UCSD-AML1 (cell line): Measurements from ENCODE around the gene LAMA3.
A peak's percentile ranks its signal among the peaks of the same experiment; 100 is the strongest.

Experiments used
- DNase-seq: peaks from one replicate; lab custom pipeline; 2025; ENCODE audit not compliant: unreplicated experiment; lab: John Stamatoyannopoulos, UW

Gene LAMA3

DNA sequence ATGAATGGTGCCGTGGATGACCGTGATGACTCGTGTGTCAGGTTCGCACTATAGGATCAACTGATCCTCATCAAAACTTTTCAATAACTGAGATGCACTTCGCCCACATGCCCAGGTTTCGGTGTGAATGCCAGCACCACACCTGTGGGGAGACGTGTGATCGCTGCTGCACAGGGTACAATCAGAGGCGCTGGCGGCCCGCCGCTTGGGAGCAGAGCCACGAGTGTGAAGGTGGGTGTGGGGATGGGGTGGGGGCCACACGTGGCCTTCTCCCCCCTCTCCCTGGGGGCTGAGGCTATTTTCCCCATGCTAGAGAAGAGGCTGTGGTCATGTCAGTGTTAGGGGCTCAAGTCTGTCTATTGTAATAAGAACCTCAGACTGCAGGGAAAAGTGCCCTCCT, 69.0 kb downstream of the LAMA3 start:
- DNase-seq, result no peak

DNA sequence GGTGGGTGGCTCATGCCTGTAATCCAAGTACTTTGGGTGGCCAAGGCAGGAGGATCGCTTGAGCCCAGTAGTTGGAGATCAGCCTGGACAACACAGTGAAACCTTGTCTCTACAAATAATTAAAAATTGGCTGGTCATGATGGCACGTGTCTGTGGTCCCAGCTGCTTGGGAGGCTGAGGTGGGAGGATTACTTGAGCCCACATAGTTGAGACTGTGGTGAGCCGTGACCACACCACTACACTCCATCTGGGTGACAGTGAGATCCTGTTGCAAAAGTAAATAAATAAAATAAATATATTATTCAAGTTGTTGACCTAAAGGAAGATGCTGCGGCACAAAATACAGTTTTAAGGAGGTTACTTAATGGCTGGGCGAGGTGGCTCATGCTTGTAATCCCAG, 72.7 kb downstream of the LAMA3 start:
- no peak for DNase-seq

- no peak for DNase-seq
Observed at GRCh38 chr18:23763343-23763742, 74.1 kb downstream of the LAMA3 start.

DNA sequence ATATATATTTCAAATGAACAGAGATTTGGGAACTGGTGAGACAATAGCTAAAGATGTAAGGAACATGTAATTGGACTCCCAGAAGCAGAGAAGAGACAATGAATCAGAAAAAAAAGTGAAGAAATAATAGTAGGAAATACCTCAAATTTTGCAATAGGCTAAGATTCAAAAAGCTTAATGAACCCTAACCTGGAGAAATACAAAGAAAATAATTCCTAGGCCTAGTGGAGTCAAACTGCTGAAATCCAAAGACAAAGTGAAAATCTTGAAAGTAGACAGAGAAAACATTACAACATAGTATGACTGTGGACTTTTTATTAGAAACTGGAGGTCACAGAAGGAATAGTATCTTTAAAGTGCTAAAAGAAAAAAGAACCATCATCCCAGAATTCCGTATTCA, 76.7 kb downstream of the LAMA3 start:
- no peak for DNase-seq

- no peak for DNase-seq
Observed at GRCh38 chr18:23772327-23773024, 83.2 kb downstream of the LAMA3 start.

- no peak for DNase-seq
Observed at GRCh38 chr18:23776306-23776705, 87.1 kb downstream of the LAMA3 start.

DNA sequence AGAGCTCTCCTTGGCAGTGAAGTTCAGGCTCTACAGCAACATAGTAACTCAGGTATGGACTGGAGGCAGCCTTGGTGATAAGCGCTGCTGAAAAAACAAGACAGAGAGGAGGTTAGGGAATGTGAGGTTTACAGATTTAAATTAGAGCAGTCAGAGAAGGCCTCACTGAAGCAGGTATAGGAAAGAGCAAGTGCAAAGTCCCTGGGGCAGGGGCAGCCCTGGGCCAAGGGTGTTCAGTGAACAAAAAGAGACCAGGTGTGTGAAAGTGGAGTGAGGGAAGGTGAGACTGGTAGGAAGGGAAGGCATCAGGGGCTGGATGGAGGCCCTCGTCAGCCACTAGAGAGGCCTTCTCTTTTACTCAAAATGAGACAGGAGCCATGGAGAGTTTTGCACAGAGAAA, 89.6 kb downstream of the LAMA3 start:
- DNase-seq, result no peak

- no peak for DNase-seq
Observed at GRCh38 chr18:23779696-23780303, 90.5 kb downstream of the LAMA3 start.

DNA sequence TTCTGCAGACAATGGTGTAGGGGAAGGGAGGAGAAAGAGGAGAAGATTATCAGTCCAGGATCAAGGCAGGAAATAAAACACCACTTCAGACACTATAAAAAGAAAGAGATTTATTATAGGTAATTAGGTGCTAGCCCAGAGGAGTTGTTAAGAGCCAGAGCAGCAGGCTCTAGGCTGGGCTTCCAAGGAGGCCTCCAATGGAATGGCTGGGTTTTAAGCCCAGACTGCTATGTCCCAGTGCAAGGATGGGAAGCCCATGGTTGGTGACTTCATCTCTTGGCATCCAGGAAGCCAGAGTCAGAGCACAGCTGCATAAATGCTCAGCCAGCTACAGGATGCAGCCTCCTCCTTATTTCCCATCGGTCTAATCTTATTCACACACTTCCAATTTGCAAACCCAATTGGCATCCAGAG, 95.6 kb downstream of the LAMA3 start:
- no peak for DNase-seq

DNA sequence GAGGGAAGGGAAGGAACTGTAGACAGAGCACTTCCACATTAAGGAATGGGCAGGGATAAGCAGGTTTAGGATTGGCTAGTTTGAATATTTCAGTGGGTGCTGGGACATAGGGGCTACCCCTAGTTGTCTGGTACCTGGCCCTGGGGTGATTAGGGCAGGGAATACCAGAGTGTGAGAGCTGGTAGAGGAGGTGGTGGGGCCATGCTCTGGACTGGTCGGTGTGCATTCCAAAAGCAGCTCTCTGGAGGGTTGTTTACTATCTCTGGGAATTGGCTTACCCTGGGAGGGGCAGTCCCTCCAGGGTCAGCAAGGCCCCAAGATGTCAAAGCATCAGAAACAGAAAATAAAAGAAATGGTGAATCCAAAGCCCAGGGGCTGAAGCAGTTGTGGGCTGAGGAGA, 103.8 kb downstream of the LAMA3 start:
- DNase-seq, result no peak

DNA sequence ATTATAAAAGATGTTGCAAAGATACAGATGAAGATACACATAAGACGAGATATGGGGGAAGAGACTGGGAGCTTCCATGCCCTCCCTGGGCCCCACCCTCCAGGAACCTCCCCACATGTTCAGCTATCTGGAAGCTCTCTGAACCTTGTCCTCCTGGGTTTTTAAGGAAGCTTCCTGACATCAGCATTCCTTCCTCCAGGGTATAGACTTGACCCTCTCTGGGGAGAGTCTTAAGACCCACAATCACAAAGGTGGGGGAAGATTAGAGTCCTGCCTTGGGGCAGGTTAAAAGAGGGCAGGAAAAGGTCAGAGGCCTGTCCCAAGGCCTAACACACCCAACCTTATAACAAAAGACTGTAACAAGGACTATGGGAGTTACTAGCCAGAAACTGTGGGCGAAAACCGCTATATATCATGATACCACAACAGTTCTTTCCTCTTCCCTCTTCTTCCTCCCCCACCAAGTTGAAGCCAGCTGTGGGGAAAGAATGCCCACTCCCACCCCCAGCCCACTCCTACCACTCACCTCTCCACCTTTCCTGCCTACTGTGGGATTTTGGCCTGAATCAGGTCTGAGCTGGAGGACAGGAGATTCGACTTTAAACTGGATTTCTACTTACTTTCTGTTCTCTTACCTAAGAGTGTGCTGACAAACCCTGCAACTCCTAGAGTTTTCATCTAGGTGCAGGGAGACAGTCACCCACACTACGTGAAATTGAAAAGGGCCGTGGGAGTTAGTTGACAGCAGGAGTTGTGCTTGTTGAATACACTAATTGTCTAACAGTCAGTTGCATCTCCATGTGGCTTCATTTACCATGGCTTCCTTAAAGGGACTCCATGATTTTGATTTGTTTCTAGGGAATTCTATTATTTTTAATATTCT, 105.0 kb downstream of the LAMA3 start:
- no peak for DNase-seq

GRCh38 chr18:23798249-23798648, 109.0 kb downstream of the LAMA3 start:
- DNase-seq, result peak; percentile 31

GRCh38 chr18:23798824-23799223, 109.6 kb downstream of the LAMA3 start:
- no peak for DNase-seq

DNA sequence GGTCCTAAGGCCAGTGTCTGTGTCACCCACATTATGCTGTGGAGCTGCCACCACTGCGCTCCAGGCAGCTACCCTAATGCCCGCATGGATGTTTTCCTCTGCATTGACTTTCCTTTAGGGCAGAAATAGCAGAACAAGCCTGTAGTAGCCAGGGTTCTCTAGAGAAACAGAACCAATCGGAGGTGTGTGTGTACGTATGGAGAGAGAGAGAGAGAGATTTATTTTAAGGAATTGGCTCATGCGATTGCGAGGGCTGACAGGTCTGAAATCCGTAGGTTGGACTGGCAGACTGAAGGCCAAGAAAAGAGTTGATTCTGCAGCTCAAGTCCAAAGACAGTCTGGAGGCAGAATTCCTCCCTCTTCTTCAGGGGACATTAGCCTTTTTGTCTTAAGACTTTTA, 110.3 kb downstream of the LAMA3 start:
- no peak for DNase-seq

- no peak for DNase-seq
Observed at GRCh38 chr18:23800902-23801301, 111.6 kb downstream of the LAMA3 start.

DNA sequence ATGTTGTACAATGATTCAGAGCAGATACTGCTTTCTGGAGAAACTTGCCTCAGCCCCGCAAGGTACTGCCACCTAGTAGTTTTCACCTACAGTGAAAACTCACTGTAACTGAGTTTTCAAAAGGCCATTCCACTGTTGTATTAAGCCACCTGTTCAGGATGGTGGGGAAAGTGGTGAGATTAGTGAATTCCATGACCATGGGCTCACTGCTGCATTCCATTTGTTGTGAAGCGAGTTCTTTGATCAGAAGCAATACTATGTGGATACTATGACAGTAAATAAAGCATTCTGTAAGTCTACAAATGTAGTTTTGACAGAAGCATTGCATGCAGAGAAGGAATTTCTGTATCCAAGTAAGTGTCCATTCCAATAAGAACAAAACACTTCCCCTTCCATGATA, 113.6 kb downstream of the LAMA3 start:
- DNase-seq, result no peak

GRCh38 chr18:23803755-23804154, 114.5 kb downstream of the LAMA3 start:
- DNase-seq, result no peak

DNA sequence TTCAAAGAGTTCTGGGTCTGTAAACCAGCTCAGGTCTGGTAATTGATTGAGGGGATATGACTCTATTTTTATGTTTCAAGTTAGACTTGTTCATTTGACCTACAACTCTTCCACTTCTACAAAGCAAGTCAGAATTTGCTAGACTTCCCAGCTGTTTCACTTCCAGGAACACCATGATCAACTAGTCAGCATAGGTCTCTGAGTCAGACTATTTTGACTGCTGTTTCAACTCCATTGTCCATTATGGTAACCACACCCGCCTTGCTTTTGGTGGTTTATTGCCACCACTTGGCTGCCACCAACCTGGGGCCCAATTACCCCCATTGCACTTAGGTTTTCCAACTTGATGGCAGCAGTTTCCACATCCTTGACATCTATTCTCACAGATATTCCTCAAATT, 116.6 kb downstream of the LAMA3 start:
- DNase-seq, result no peak

DNA sequence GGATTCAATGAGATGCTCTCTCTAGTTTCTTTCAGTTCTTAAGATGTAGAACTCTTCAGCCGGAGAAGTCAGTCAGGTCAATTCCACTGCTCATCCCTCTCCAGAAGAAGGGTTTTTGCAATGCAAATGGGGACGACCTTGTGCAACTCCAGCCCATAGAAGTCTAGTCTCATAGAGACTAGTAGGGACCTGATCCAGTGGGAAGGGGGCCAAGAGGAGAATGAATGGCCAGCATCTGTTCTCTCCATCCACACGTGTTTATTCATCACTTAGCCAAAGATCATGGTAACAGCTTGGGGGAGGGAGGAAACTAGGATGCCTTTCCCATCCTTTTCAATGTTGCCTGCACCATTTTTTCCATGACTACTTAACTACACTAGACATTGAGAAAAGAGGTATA, 120.2 kb downstream of the LAMA3 start:
- no peak for DNase-seq

GRCh38 chr18:23810396-23810795, 121.1 kb downstream of the LAMA3 start:
- DNase-seq, result no peak

DNA sequence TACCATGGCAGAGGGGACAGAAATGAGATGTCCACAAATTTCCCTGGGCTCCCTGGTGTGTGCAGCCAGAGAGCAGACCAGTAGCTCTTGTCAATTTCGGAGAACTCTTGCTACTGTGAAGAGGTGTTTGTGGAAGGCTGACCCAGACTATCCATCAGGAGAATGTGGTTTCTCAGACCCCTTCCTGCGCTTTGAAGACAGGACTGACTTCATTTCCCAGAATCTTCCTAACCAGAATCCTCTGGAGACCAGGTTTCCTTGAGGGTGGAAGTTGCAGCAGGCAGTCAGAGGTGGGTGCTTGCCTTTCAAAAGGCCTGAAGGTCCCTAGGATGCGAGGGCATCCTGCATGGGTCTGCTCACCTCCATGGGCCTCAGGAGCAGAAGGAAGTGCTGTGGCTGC, 121.9 kb downstream of the LAMA3 start:
- DNase-seq, result no peak
